NCI-H510A treated with DMSO at 0.1 percent for 48 hours (cell line): Measurements from ENCODE around the gene JAKMIP1.

Experiments used
- DNase-seq: peaks from one replicate; lab custom pipeline; 2025; lab: John Stamatoyannopoulos, UW

The JAKMIP1 gene

DNA sequence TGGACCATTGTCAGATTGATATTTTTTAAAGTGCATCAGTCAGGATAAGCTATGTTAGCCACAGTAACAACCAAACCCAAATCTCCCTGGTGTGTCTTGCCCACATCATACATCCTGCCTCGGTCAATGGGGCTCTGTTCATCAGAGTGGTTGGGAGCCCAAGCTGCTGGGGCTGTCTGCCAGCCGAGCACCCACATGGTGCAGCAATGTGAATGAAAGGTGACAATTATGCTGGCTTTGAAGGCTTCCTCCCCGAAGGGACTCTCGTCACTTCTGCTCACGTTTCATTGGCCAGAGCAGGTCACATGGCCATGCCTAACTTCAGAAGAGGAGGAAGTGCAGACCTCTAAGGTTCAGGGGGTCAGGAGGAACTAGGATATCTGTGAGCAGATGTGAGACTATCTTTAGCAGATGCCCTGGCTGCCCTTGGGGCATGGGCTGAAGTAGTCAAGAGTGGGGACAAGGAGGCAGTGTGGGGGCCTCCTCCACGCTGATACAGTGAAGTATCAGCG, 1.3 kb upstream of the JAKMIP1 start:
- no peak for DNase-seq

DNA sequence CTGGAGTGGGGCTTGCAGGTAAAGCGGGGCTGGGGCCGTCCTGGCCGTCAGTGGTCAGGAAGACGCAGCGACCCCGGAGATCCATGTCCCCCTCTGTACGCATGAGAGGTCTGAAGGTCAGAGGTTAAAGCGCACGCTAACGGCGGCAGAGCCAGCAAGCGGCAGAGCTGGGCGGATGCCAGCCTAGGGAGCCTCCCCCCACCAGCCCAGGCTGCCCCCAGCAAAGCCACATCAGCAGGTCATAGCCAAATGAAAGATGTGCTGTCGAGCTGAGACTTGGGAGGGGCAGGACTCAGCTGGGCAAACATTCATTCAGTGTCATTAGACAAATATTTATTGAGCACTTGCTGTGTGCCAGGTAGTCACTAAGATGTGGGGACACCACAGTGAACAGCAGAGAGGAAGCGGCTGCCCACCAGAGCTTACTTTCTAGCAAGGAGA, 593 bp upstream of the JAKMIP1 start:
- DNase-seq, result peak; percentile 36

DNA sequence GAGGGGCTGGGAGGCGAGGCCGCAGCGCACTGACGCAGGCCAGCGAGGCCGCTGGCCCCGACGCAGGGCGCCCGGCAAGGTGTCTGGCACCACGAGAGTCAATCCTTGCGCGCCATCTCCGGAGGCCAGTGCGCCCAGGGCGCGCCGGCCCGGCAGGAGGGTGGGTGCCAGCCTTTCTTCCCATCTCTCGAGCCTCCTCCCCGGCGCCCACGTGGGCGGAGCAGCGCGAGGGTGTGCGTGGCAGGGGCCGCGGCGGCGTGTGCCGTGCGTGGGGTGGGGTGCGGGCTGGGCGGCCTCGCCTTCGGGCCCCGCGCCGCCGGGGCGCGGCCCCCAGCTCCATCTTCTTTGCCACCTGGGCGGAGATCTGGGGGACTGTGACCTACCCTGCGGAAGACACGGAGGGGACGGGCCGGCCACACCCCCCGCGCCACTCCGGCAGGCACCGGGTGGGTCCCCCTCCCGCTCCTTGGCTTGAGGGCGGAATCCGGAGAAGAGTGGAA, 877 bp downstream of the JAKMIP1 start:
- DNase-seq, result no peak

DNA sequence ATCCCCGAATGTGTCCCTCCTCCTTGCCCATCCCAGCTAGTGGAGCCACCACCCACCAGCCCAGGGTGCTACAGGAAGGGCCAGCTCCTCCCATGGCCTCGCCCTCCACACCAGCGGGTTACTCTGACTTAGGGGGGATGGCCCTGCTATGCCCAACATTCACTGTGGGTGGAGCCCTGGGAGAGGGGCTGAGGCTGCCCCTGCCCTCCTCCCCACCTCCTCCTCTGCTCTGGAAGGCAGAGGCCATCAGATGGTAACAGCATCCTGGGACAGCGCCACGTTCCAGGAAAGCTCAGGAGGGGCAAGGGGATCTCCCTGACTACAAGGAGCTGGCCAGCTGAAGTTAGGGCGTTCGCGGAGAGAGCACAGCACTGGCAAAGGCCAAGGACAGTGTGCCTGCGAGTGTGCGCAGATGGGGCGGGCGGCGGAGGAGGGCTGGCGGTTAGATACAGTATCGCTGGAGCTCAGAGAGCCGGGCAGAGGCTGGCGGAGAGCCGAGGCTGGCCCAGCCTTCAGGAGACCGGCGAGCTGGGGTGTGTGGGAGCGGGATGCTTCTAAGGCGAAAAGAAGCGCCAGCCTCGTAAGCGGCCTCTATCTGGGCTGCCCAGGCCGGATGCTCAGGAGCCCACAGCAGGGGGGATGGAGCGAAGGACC, 1.5 kb downstream of the JAKMIP1 start:
- peak; percentile 33 for DNase-seq

DNA sequence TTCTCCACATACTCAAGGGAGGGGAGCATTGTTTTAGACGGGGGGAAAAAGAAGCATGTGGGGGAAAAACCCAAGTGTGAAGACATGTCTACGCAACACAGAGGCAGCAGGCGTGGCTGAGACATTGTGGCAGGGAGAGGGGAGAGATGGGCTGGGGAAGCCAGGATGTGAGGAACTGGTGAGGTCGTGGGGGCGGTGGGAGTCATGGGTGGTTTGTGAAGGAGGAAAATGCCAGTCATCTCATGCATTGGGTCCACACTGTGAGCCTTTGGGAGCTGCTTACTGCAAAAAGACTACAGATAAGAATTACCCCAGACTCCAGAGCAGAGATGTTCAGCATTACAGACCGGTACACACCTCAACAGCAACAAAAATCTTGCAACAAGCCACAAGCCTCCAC, 2.1 kb downstream of the JAKMIP1 start:
- no peak for DNase-seq

DNA sequence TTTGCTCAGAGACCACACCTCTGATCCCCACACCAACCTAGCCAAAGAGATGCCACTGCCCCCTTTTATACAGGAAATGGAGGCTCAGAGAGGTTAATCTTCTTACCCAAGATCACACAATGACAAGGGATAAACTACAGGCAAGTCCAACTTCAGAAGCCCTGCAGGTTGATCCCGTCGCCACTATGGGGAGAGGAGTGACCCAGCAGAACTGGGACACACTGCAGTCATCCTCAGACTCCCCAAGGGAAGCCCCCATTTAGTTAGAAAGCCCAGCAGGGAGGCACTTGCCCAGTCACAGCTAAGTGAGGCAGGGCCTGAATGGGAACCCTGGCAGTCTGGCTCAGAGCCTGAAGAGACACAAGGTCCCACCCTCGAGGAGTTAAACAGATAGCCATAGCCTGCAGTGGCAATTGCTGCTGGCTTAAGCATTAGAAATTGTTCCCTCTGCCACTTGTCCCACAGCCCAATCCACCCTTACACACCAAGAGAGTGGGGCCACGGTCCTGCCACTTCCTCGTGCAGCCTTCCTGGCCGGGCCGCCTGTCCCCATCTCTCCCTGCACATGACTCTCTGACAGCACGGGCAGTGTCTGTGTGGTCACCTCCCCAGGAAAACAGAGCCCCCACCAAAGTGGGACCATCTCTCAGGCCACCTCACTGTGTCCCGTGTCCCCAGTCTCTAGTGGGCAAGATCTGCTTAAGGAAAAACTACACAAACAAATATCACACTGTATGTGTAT, 2.7 kb downstream of the JAKMIP1 start:
- DNase-seq, result no peak

DNA sequence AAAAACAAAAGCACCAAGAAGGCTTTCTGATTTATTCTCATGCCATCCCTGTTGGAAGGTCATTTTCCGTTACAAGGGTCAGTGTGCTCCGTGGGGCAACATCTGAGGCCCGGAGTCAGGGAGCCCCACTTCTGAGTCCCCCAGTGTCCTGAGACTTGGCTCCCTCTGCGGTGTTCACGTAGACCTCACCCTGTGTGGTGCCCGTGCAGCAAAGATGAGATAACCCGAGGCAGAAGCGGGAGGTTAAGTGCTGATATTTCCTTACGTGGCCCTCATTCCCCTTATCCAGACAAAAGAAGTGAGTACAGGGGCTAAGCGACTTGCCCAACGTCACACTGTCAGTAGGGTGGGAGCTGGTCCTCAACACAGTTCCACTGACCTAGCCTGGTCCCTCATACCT, 3.5 kb downstream of the JAKMIP1 start:
- no peak for DNase-seq

DNA sequence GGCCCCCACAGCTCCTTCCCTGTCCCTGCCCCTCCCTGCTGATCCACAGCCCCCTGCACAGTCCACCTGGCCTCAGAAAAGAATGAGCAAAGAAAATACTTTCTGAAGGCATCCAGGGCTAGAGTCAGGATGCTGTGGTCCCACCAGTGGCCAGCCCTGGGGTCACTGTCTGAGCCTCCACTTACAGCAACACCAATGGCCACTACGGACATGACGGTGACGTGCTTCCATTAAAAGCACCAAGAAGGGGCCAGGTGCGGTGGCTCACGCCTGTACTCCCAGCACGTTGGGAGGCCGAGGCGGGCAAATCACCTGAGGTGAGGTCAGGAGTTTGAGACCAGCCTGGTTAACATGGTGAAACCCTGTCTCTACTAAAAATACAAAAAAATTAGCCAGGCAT, 4.0 kb downstream of the JAKMIP1 start:
- DNase-seq, result no peak

DNA sequence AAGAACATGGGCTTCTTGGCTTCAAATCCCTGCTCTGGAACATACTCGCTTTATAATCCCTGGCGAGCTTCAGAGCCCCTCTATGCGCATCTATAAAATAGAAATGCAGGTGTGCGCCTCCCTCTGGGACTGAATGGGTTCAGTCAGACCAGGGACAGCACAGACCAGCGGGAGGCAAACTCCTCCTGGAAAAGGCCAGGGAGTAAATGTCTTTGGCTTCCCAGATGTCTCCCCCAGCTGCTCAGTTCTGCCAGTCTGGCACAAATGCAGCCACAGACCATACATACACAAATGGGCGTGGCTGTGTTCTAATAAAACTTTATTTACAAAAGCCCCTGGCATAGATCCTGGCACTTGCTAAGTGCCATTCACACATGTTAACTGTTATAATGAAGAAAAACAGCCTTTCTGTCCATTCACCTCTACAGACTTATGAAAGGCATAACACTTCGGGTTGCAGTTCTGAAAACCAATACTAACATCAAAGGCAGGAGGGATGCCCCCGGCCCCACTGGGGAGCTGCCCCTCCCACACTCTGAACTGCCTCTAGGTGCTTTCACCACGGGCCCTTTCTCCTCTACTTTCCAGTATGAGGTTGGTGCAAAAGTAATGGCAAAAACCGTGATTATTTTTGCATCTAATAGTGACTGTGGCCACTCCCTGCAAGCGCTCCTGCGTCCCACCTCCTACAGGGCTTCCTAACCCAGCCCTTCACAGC, 4.6 kb downstream of the JAKMIP1 start:
- DNase-seq, result no peak

DNA sequence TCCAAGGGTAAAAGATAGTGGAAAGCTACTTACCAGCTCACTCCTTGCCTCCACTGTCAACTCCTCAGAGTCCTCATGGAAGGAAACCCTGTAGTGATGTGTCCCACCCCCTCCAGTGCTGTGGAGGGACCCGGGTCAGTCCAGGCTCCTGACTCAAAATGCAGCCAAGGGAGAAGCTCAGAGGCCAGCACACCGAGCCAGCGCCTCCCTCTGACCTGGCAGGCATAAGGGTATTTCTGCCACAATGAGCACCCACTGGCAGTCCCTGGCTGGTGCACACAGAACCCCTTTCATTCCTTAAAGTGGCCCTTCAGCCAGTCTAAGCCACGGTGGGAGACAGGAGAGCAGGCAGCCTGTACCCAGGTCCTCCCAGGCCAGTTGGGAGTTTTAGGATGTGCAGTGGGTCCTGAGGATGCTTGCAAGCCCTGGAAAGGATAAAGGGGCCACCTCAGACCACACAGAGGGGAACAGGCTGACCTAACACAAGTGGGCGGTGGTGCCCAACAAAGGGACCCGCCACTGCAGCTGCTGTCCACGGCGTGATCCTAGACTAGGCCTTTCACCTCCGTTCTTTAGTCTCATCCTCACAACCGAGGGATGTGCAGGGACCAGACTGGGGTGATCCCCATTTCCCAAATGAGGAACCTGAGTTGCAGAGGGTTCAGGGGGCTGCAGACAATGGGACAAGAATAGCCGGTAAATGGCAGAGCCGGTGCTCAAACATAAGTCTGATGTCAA, 5.7 kb downstream of the JAKMIP1 start:
- no peak for DNase-seq

DNA sequence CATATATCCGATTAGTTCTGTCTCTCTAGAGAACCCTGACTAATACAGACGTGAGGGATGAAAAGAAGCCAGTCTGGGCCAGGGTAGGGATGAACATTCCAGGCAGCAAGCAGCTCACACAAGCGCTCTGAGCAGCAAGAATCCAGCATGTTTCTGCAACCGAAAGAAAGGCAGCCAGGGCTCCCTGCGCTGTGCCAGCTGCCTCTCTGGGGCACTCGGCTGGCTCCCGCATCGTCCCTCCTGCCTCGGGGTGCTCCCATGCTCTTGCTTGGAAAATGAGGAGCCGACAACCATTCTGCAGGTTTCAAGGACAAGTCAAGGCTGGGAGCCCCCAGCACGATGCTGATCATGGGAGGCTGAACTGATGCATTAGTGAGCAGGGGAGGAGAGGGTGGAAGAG, 7.0 kb downstream of the JAKMIP1 start:
- DNase-seq, result no peak

DNA sequence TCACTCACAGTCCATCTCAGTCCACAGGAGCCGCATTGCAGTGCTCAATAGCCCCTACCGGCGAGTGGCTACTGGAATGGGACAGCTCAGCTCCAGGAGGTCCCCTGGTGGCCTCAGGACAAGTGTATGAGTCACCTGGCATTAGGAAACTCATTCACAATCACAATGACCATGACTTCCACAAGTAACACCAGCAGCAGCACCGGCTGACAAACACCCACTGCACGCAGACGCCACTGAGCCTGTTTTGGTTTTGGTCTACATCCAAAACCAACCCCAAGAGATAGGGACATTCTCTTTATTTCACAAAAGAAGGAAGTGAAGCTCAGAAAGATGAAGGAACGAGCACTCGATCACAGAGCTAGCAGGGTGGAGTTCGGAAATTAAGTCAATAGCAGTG, 8.1 kb downstream of the JAKMIP1 start:
- DNase-seq, result no peak

DNA sequence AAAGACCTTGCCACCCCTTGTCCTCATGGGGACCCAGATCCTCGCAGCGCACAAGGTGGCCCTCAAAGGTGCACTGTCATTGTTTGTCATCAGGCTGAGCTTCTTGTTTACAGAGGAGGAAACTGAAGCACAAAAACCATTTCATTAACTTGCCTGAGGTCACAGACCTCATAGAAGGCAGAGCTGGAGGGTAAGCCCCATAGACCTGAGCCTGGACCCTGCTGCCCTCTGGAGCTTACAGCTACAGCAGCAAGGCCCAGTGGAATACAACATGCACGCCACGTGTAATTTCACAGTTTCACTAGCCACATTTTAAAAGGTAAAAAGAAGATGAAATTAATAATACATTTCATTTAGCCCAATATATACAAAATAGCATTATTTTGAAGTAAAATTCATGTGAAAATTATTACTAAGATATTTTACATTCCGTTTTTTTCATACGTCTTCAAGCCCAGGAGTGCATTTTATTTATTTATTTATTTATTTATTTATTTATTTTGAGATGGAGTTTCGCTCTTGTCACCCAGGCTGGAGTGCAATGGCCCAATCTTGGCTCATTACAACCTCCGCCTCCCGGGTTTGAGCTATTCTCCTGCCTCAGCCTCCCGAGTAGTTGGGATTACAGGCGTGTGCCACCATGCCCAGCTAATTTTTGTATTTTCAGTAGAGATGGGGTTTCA, 8.8 kb downstream of the JAKMIP1 start:
- DNase-seq, result no peak

DNA sequence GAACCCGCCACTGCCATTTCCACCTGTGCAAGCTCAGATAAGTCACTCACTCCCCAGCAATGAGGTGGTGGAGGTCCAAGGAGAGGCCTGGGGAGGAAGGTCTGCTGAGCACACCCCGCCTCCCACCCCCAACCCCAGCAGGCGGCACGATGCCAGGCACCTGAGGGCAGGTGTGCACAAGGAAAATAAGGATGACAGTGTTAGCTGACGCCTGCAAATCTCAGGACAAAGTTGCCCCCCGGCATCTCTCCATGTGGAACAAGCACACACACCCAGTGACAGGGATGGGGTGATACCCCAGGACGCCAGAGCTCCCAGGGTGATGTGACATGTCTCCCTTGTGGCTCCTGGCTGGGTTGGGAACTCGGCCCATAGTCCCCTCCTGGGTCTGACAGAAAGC, 9.9 kb downstream of the JAKMIP1 start:
- DNase-seq, result no peak

DNA sequence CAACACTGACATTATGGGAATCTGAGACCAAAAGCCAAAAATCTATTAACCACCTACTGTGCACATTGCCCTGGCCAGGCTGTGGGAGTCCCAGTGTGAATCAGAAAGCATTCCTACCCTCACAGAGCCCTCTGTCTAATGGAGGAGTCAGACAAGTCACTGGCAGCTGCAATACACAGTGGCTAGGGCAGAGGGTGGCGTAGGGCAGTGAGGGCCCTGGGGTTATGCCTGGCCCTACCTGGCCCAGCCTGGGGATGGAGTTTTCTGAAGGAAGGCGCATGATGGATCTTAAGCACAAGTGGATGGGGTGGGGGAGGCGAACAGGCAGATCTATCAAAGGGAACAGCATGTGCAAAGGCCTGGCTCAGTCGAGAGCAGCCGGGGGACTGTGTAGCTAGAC, 10.8 kb downstream of the JAKMIP1 start:
- DNase-seq, result no peak

DNA sequence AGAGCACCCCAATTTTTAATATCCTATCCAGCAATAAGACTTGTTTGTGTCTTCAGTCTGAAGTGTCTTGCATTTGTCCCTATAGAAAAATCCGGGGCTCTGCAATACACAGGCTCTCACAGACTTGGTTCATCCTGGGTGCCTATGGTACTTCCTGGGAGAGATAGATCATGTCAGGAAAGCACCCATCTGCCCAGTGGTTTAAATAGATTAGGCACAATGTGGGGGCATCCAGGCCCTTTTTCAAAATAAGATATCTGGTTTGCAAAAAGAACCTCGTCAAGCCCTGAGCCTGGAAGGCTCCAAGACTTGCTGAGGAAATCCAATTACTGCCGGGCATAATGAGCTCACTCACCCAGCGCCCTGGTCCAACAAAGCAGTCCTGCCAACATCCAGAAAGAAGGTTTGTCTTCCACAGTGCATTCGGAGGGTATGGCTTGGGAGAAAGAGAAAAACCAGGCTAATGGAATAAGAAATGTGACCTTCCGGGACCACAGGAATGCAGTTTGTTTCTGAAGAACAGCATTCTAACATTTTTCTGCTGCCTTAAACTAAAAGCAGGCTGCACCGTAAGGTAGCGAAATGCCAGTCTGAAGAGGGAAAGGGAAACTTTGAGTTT, 11.6 kb downstream of the JAKMIP1 start:
- no peak for DNase-seq

DNA sequence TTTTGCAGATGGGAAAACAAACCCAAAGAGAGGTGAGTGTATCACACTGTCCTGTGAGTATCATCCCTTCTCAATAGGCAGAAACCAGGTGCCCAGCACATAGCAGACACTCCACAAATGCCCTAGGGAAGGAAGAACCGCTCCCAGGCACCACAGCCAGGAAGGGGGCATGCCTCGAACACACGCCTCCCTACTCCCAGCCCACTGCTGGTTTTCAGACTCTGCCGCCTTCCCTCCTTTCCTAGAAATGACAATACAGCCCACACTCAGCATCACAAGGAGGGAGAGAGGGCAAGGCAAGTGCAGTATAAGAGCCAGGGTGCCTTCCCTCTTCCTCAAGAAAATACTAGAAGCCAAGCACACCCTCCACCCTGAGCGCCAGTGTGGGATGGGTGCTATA, 16.2 kb downstream of the JAKMIP1 start:
- DNase-seq, result no peak

DNA sequence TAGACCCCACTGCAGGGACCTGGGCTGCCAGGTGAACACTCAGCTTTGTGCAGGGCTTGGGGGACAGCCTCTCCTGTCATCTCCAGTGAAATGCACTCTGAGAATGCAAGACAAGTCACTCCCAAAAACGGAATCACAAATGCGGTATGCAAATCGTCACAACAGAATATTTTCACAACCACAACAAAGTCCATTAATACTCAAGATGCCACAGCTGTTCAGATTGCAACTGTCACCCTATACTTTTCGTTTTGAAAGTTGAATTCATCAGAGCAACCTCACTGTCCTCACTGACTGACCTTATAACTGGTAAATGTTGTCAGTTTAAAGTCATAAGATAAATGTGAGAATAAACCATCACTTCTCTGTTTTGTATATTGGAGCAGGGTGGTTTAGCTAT, 16.6 kb downstream of the JAKMIP1 start:
- DNase-seq, result no peak

DNA sequence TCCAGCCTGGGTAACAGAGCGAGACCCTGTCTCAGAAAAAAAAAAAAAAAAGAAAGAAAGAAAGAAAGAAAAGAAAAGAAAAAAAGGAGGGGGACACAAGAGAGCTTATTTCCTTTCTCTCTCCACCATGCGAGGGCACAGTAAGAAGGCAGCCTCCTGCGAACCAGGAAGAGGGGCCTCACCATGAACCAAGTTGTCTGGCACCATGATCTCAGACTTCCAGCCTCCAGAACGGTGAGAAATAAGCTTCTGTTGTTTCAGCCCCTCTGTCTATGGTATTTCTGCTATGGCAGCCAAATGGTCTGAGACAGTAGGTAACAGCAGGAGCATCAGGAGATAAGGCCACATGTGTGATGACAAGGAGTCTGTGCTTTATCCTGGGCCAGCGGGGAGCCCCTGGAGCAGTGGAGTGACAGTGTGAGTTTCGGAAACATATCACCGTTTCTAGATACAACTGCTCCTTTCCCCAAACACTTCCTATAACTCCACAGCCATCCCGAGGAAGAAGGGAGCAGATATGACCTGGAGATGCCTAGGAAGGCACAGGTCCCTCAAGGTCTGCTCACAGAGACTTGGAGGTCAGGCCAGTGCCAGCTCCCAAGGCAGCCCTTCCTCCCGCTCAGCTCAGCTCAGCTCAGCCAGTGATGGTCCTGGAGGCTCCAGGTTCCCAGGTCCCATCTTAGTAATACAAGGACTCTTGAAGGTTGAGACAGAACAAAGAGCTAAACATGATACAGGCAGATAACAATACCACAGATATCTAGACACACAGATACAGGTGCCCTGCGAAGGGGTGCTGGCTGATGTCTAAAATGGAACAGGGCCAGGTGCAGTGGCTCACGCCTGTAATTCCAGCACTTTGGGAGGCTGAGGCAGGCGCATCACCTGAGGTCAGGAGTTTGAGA, 17.7 kb downstream of the JAKMIP1 start:
- no peak for DNase-seq
